ENCODE measurements around the gene OR10G8. TPM values are rescaled to one million over a fixed set of nuclear protein-coding genes. Genes with fewer than 3 reads are reported as not detected.

The OR10G8 gene
- polyA plus RNA-seq, 3 donors = not detected

DNA sequence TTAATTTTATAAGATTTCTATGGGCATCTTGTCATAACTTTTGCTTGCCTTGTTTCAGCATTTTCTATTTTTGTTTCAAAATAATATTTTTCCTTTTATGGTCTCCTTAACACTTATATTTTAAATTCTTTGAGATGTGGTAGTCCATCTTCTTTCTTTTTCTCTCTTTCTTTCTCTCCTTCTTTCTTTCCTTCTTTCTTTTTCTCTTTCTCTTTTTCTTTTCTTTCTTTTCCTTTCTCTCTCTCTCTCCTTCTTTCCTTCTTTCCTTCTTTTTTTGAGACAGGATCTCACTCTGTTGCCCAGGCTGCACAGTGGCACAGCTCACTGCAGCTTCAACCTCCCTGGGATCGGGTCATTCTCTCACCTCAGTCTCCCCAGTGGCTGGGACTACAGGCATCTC is 50.7 kb downstream of the OR10G8 start:
- Mint-ChIP-seq H3K4me1 (peaks cover 15% of the 10 kb centered on the region), H3K4me3 (no peak overlapping the region), H3K27me3 (ENCODE audit: low read depth in 3 of 3) (peaks cover 0 to 4% (median 4%) of the 10 kb centered on the region in 3 donors), H3K9me3 (peaks cover 0 to 2% (median 0%) of the 10 kb centered on the region in 7 donors), H3K36me3 (no peaks in the 10 kb centered on the region), H3K27ac (no peak overlapping the region)
- Histone ChIP-seq H3K4me2 (replicated peaks; ENCODE audit: extremely low read depth, low read length, poor library complexity, severe bottlenecking) (no peak overlapping the region), H4K20me1 (ENCODE audit: insufficient read depth, low read length) (no peaks in the 10 kb centered on the region), H3K4me1 (ENCODE audit: control insufficient read depth in 1 of 2, insufficient read depth in 2 of 2, low read length in 2 of 2) (peaks cover 14 to 17% of the 10 kb centered on the region in 2 donors), H2AFZ (ENCODE audit: insufficient read depth, low read depth, low read length, poor library complexity, severe bottlenecking) (no peak overlapping the region), H3K9me3 (replicated peaks in 1 of 2; ENCODE audit: control insufficient read depth in 1 of 2, insufficient read depth in 1 of 2, low read length in 2 of 2) (no peaks in the 10 kb centered on the region), H3K36me3 (replicated peaks in 1 of 2; ENCODE audit: control insufficient read depth in 1 of 2, insufficient read depth in 2 of 2, low read length in 2 of 2) (no peaks in the 10 kb centered on the region), H3K9ac (ENCODE audit: insufficient read depth, low read length, poor library complexity, severe bottlenecking) (no peak overlapping the region), H3K27me3 (ENCODE audit: control insufficient read depth in 2 of 2, insufficient read depth in 2 of 2, low read length in 2 of 2) (no peaks in the 10 kb centered on the region), H3K4me3 (replicated peaks in 1 of 3; ENCODE audit: low read depth in 2 of 3, low read length in 3 of 3) (no peak overlapping the region), H3K27ac (ENCODE audit: low read depth in 1 of 2, low read length in 2 of 2) (no peak overlapping the region), H3K79me2 (ENCODE audit: insufficient read depth, low read length) (no peaks in the 10 kb centered on the region)
- TF ChIP-seq, protein P1, sequence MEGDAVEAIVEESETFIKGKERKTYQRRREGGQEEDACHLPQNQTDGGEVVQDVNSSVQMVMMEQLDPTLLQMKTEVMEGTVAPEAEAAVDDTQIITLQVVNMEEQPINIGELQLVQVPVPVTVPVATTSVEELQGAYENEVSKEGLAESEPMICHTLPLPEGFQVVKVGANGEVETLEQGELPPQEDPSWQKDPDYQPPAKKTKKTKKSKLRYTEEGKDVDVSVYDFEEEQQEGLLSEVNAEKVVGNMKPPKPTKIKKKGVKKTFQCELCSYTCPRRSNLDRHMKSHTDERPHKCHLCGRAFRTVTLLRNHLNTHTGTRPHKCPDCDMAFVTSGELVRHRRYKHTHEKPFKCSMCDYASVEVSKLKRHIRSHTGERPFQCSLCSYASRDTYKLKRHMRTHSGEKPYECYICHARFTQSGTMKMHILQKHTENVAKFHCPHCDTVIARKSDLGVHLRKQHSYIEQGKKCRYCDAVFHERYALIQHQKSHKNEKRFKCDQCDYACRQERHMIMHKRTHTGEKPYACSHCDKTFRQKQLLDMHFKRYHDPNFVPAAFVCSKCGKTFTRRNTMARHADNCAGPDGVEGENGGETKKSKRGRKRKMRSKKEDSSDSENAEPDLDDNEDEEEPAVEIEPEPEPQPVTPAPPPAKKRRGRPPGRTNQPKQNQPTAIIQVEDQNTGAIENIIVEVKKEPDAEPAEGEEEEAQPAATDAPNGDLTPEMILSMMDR (IDR thresholded peaks at IDR 0.05) = no peak
- intact Hi-C loops (cut with micrococcal nuclease) = loop anchor here (10.0 kb wide), 3 partner anchors 198 to 508 kb away; no protein-coding TSS in a partner anchor
- WGBS (ENCODE audit: insufficient coverage) = no CpG with 5 or more reads among the region's 1 CpG
- DNase-seq = no peak

DNA sequence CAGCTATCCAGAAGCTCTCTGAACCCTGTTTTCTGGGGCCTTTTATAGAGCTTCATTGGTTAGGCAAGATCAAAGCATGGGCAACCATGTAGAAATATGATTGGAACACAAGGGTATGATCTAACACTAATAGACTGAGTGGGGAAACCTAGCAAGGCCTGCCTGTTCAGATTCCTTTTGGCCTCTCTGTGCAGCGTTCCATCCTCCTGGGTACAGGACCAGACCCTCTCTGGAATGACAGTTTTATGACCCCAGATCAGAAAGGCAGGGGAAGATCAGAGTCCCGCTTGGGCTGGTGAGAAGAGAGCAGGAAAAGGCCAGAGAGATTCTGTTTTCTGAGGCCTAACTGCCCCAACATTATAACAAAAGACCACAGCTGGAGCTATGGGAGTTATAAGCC is 52.0 kb downstream of the OR10G8 start:
- H3K79me2 ChIP-seq (ENCODE audit: insufficient read depth, low read length) = no peaks in the 10 kb centered on the region
- no peaks in the 10 kb centered on the region for H3K9me3 ChIP-seq (replicated peaks in 1 of 2; ENCODE audit: control insufficient read depth in 1 of 2, insufficient read depth in 1 of 2, low read length in 2 of 2)
- Mint-ChIP-seq H3K27ac (peak overlapping the region in 1 of 7 donors; percentile 23), H3K36me3 (no peaks in the 10 kb centered on the region), H3K9me3 (peaks cover 0 to 2% (median 0%) of the 10 kb centered on the region in 7 donors), H3K27me3 (ENCODE audit: low read depth in 3 of 3) (peaks cover 0 to 4% (median 2%) of the 10 kb centered on the region in 3 donors), H3K4me1 (peaks cover 15% of the 10 kb centered on the region), H3K4me3 (no peak overlapping the region)
- no peaks in the 10 kb centered on the region for H3K27me3 ChIP-seq (ENCODE audit: control insufficient read depth in 2 of 2, insufficient read depth in 2 of 2, low read length in 2 of 2)
- no peak for DNase-seq
- no peak overlapping the region for H2AFZ ChIP-seq (ENCODE audit: insufficient read depth, low read depth, low read length, poor library complexity, severe bottlenecking)
- H3K27ac ChIP-seq (ENCODE audit: low read depth in 1 of 2, low read length in 2 of 2) = no peak overlapping the region
- no peak overlapping the region for H3K4me2 ChIP-seq (replicated peaks; ENCODE audit: extremely low read depth, low read length, poor library complexity, severe bottlenecking)
- no peaks in the 10 kb centered on the region for H4K20me1 ChIP-seq (ENCODE audit: insufficient read depth, low read length)
- no peak overlapping the region for H3K4me3 ChIP-seq (replicated peaks in 1 of 3; ENCODE audit: low read depth in 2 of 3, low read length in 3 of 3)
- TF ChIP-seq, protein P1 (IDR thresholded peaks at IDR 0.05) = no peak
- intact Hi-C loops (cut with micrococcal nuclease) = loop anchor here (10.0 kb wide), 3 partner anchors 196 to 506 kb away; no protein-coding TSS in a partner anchor
- 100% methylated on average over 1 of the region's 2 CpGs for WGBS (ENCODE audit: insufficient coverage)
- no peak overlapping the region for H3K9ac ChIP-seq (ENCODE audit: insufficient read depth, low read length, poor library complexity, severe bottlenecking)
- H3K4me1 ChIP-seq (ENCODE audit: control insufficient read depth in 1 of 2, insufficient read depth in 2 of 2, low read length in 2 of 2) = peaks cover 14 to 17% of the 10 kb centered on the region in 2 donors
- H3K36me3 ChIP-seq (replicated peaks in 1 of 2; ENCODE audit: control insufficient read depth in 1 of 2, insufficient read depth in 2 of 2, low read length in 2 of 2) = no peaks in the 10 kb centered on the region
